Measurements from ENCODE around the gene CLEC2L. TPM values are rescaled to one million over a fixed set of nuclear protein-coding genes. Genes with fewer than 3 reads are reported as not detected.

Gene CLEC2L
- polyA plus RNA-seq, 1 donor (not counting 4 experiments of a cell fraction or from before 2014, with no cell fraction given), result not detected

- H3K9me3 ChIP-seq (ENCODE audit: control insufficient read depth, low read depth, low read length), result no peaks in the 10 kb centered on the region
- H4K20me1 ChIP-seq (ENCODE audit: control insufficient read depth, extremely low read depth, insufficient read depth, low read length), result no peaks in the 10 kb centered on the region
- no peaks in the 10 kb centered on the region for H3K4me1 ChIP-seq (ENCODE audit: control insufficient read depth, extremely low read depth, insufficient read depth, low read length)
- no peak overlapping the region for H3K4me3 ChIP-seq (ENCODE audit: control insufficient read depth in 2 of 3, extremely low read depth in 1 of 3, insufficient read depth in 2 of 3, low read depth in 1 of 3, low read length in 3 of 3)
- H3K36me3 ChIP-seq (ENCODE audit: control insufficient read depth in 2 of 2, extremely low read depth in 1 of 2, insufficient read depth in 2 of 2, low read length in 2 of 2), result no peaks in the 10 kb centered on the region
- TF ChIP-seq EZH2 (IDR thresholded peaks at IDR 0.05; ENCODE audit: low read length) (no peak), CTCF (optimal IDR thresholded peaks at IDR 0.05 in 1 of 3, IDR thresholded peaks at IDR 0.05 in 1 of 3, conservative IDR thresholded peaks at IDR 0.05 in 1 of 3; ENCODE audit: extremely low read depth in 1 of 3, insufficient read depth in 2 of 3, low read length in 3 of 3) (no peak)
- no peaks in the 10 kb centered on the region for H3K79me2 ChIP-seq (ENCODE audit: control insufficient read depth, insufficient read depth, low read length)
- FAIRE-seq (no peak), DNase-seq (ENCODE audit: low read depth, low spot score) (no peak)
- no peak overlapping the region for H2AFZ ChIP-seq (ENCODE audit: control insufficient read depth, low read length)
- no peak overlapping the region for H3K27ac ChIP-seq (ENCODE audit: control insufficient read depth, insufficient read depth, low read length)
- dilution Hi-C loops (cut with MboI; ENCODE audit: extremely low pct_ligation_motif_present, low sequenced_read_pairs), result no loop called here
- H3K9me1 ChIP-seq (ENCODE audit: control insufficient read depth, extremely low read depth, insufficient read depth, low read length), result no peaks in the 10 kb centered on the region
- no peak overlapping the region for H3K9ac ChIP-seq (ENCODE audit: control insufficient read depth, extremely low read depth, insufficient read depth, low read length)
- H3K27me3 ChIP-seq (ENCODE audit: control insufficient read depth, extremely low read depth, insufficient read depth, low read length), result peaks cover 59% of the 10 kb centered on the region
- no peak overlapping the region for H3K4me2 ChIP-seq (ENCODE audit: control insufficient read depth, extremely low read depth, insufficient read depth, low read depth, low read length)
Measured at GRCh38 chr7:139525750-139526149, 2.3 kb downstream of the CLEC2L start.

GRCh38 chr7:139526578-139527544 is 3.4 kb downstream of the CLEC2L start:
- TF ChIP-seq CTCF (optimal IDR thresholded peaks at IDR 0.05 in 1 of 3, IDR thresholded peaks at IDR 0.05 in 1 of 3, conservative IDR thresholded peaks at IDR 0.05 in 1 of 3; ENCODE audit: extremely low read depth in 1 of 3, insufficient read depth in 2 of 3, low read length in 3 of 3), result no peak
- no peak for TF ChIP-seq EZH2 (IDR thresholded peaks at IDR 0.05; ENCODE audit: low read length)
- dilution Hi-C loops (cut with MboI; ENCODE audit: extremely low pct_ligation_motif_present, low sequenced_read_pairs), result no loop called here
- Histone ChIP-seq H3K9ac (ENCODE audit: control insufficient read depth, extremely low read depth, insufficient read depth, low read length) (no peak overlapping the region), H3K36me3 (ENCODE audit: control insufficient read depth in 2 of 2, extremely low read depth in 1 of 2, insufficient read depth in 2 of 2, low read length in 2 of 2) (no peaks in the 10 kb centered on the region), H3K4me2 (ENCODE audit: control insufficient read depth, extremely low read depth, insufficient read depth, low read depth, low read length) (no peak overlapping the region), H3K4me3 (ENCODE audit: control insufficient read depth in 2 of 3, extremely low read depth in 1 of 3, insufficient read depth in 2 of 3, low read depth in 1 of 3, low read length in 3 of 3) (no peak overlapping the region), H3K9me1 (ENCODE audit: control insufficient read depth, extremely low read depth, insufficient read depth, low read length) (no peaks in the 10 kb centered on the region), H3K27ac (ENCODE audit: control insufficient read depth, insufficient read depth, low read length) (no peak overlapping the region), H3K27me3 (ENCODE audit: control insufficient read depth, extremely low read depth, insufficient read depth, low read length) (peaks cover 53% of the 10 kb centered on the region), H3K4me1 (ENCODE audit: control insufficient read depth, extremely low read depth, insufficient read depth, low read length) (no peaks in the 10 kb centered on the region), H3K79me2 (ENCODE audit: control insufficient read depth, insufficient read depth, low read length) (no peaks in the 10 kb centered on the region), H4K20me1 (ENCODE audit: control insufficient read depth, extremely low read depth, insufficient read depth, low read length) (no peaks in the 10 kb centered on the region), H2AFZ (ENCODE audit: control insufficient read depth, low read length) (no peak overlapping the region), H3K9me3 (ENCODE audit: control insufficient read depth, low read depth, low read length) (no peaks in the 10 kb centered on the region)
- DNase-seq (ENCODE audit: low read depth, low spot score) (no peak), FAIRE-seq (no peak)

Data from keratinocyte (primary cell).